ENCODE measurements around the gene EVA1A. TPM values are rescaled to one million over a fixed set of nuclear protein-coding genes. Genes with fewer than 3 reads are reported as not detected.

Gene EVA1A
- polyA plus RNA-seq, 1 donor (not counting 4 experiments of a cell fraction or from before 2014, with no cell fraction given) = 11.5 TPM

DNA sequence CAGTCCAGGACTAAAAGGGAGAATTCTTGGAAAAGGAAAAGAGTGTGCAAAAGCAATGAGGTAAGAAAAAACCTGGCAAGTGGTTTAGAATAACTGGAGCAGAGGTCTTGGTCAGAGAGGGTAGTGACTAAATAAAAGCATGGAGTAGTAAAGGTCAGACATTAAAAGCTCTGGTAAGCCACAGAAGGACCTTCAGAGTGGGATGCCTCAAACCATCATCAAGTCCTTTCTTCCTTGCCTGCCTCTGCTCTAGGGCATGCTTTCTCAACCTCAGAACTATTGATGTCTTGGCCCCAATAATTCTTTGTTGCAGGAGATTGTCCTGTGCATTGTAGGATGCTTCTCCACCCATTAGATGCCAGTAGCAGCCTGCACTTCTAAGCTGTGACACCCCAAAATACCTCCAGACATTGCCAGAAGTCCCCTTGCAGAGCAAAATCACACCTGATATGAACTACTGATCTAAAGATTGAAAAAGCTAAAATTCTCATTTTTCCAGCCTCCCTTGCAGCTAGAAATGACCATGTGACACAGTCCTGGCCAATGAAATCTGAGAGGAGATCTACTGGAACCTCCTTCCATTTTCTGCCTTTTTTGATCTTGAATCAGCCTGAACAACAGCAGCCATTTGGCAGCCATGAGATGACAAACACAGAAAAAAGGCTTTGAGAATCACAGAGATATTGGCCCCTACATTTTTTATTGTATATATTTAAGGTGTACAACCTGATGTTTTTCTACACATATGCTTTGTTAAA is 48.1 kb downstream of the EVA1A start:
- H3K4me2 ChIP-seq (ENCODE audit: control insufficient read depth, extremely low read depth, insufficient read depth, low read depth, low read length) = no peak overlapping the region
- FAIRE-seq = no peak
- dilution Hi-C loops (cut with MboI; ENCODE audit: extremely low pct_ligation_motif_present, low sequenced_read_pairs) = no loop called here

DNA sequence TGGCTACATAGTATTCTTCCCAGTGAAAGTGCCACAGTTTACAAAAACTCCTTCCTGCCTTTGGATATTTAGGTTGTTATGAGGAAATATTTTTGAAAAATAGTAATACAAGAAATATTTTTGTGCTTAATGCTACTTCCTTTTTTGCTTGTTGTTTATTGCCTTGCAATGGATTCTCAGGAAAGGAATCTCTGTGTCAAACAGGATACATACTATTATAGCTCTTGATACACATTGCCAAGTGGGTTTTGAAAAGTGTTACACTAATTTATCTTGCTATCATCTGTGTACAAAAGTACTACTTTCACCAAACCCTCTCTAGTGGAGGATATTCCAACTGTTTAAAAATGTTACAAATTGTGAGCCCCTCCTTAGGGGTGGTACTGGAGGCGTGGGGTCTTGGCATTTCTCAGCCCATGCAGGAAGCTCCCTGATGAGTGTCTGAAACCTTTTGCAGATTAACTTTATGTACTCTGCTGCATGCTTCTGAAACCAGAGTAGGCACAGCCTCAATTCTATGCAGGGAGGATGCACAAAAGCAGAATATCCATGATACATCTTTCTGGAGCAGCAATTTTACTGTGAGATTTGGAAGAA is 54.5 kb downstream of the EVA1A start:
- no peak overlapping the region for H3K9ac ChIP-seq (ENCODE audit: control insufficient read depth, extremely low read depth, insufficient read depth, low read length)
- no peak overlapping the region for H3K27ac ChIP-seq (ENCODE audit: control insufficient read depth, insufficient read depth, low read length)
- H2AFZ ChIP-seq (ENCODE audit: control insufficient read depth, low read length) = no peak overlapping the region
- TF ChIP-seq EZH2 (IDR thresholded peaks at IDR 0.05; ENCODE audit: low read length) (no peak), CTCF (optimal IDR thresholded peaks at IDR 0.05 in 1 of 3, IDR thresholded peaks at IDR 0.05 in 1 of 3, conservative IDR thresholded peaks at IDR 0.05 in 1 of 3; ENCODE audit: extremely low read depth in 1 of 3, insufficient read depth in 2 of 3, low read length in 3 of 3) (no peak)
- no peaks in the 10 kb centered on the region for H4K20me1 ChIP-seq (ENCODE audit: control insufficient read depth, extremely low read depth, insufficient read depth, low read length)
- H3K36me3 ChIP-seq (ENCODE audit: control insufficient read depth in 2 of 2, extremely low read depth in 1 of 2, insufficient read depth in 2 of 2, low read length in 2 of 2) = peaks cover 0 to 2% of the 10 kb centered on the region in 2 experiments
- DNase-seq (ENCODE audit: low read depth, low spot score) = no peak
- no peaks in the 10 kb centered on the region for H3K9me1 ChIP-seq (ENCODE audit: control insufficient read depth, extremely low read depth, insufficient read depth, low read length)
- no peak for FAIRE-seq
- H3K4me1 ChIP-seq (ENCODE audit: control insufficient read depth, extremely low read depth, insufficient read depth, low read length) = peaks cover 12% of the 10 kb centered on the region
- no peak overlapping the region for H3K4me2 ChIP-seq (ENCODE audit: control insufficient read depth, extremely low read depth, insufficient read depth, low read depth, low read length)
- dilution Hi-C loops (cut with MboI; ENCODE audit: extremely low pct_ligation_motif_present, low sequenced_read_pairs) = no loop called here
- H3K9me3 ChIP-seq (ENCODE audit: control insufficient read depth, low read depth, low read length) = peaks cover 2% of the 10 kb centered on the region
- H3K27me3 ChIP-seq (ENCODE audit: control insufficient read depth, extremely low read depth, insufficient read depth, low read length) = no peaks in the 10 kb centered on the region
- H3K79me2 ChIP-seq (ENCODE audit: control insufficient read depth, insufficient read depth, low read length) = no peaks in the 10 kb centered on the region
- H3K4me3 ChIP-seq (ENCODE audit: control insufficient read depth in 2 of 3, extremely low read depth in 1 of 3, insufficient read depth in 2 of 3, low read depth in 1 of 3, low read length in 3 of 3) = no peak overlapping the region

More for the DNA sequence above, 48.1 kb downstream of the EVA1A start:
- peaks cover 8% of the 10 kb centered on the region for H3K4me1 ChIP-seq (ENCODE audit: control insufficient read depth, extremely low read depth, insufficient read depth, low read length)
- DNase-seq (ENCODE audit: low read depth, low spot score) = no peak
- no peaks in the 10 kb centered on the region for H3K9me1 ChIP-seq (ENCODE audit: control insufficient read depth, extremely low read depth, insufficient read depth, low read length)
- H3K36me3 ChIP-seq (ENCODE audit: control insufficient read depth in 2 of 2, extremely low read depth in 1 of 2, insufficient read depth in 2 of 2, low read length in 2 of 2) = peaks cover 0 to 10% of the 10 kb centered on the region in 2 experiments
- H3K27me3 ChIP-seq (ENCODE audit: control insufficient read depth, extremely low read depth, insufficient read depth, low read length) = no peaks in the 10 kb centered on the region
- no peak for TF ChIP-seq CTCF (optimal IDR thresholded peaks at IDR 0.05 in 1 of 3, IDR thresholded peaks at IDR 0.05 in 1 of 3, conservative IDR thresholded peaks at IDR 0.05 in 1 of 3; ENCODE audit: extremely low read depth in 1 of 3, insufficient read depth in 2 of 3, low read length in 3 of 3)
- no peak for TF ChIP-seq EZH2 (IDR thresholded peaks at IDR 0.05; ENCODE audit: low read length)
- no peak overlapping the region for H3K27ac ChIP-seq (ENCODE audit: control insufficient read depth, insufficient read depth, low read length)
- peaks cover 7% of the 10 kb centered on the region for H3K9me3 ChIP-seq (ENCODE audit: control insufficient read depth, low read depth, low read length)
- H3K79me2 ChIP-seq (ENCODE audit: control insufficient read depth, insufficient read depth, low read length) = no peaks in the 10 kb centered on the region
- no peak overlapping the region for H2AFZ ChIP-seq (ENCODE audit: control insufficient read depth, low read length)
- no peak overlapping the region for H3K4me3 ChIP-seq (ENCODE audit: control insufficient read depth in 2 of 3, extremely low read depth in 1 of 3, insufficient read depth in 2 of 3, low read depth in 1 of 3, low read length in 3 of 3)
- H4K20me1 ChIP-seq (ENCODE audit: control insufficient read depth, extremely low read depth, insufficient read depth, low read length) = no peaks in the 10 kb centered on the region
- H3K9ac ChIP-seq (ENCODE audit: control insufficient read depth, extremely low read depth, insufficient read depth, low read length) = no peak overlapping the region
